SK-N-SH (cell line): ENCODE data around the gene SMOC1. TPM values are rescaled to one million over a fixed set of nuclear protein-coding genes. Genes with fewer than 3 reads are reported as not detected.

Source experiments
- CTCF ChIA-PET: fragments of 300-600, 350-600 bp; formaldehyde crosslinking; extraction: SDS; loops from one replicate; lab custom pipeline; 2021; lab: Yijun Ruan, JAX
- POLR2A ChIA-PET: fragments of 350-600 bp; sonication (Branson Sonifier 250); formaldehyde crosslinking; extraction: SDS; loops from one replicate; lab custom pipeline; 2020; ENCODE audit warnings: antibody characterized with exemption, inconsistent platforms; lab: Yijun Ruan, JAX
- DNase-seq: peaks from one replicate; pipeline ENCODE4 v3.0.0; 2012
- H2AFZ ChIP-seq: fragments of 200-600 bp; sonication (generic); 2 replicates; pipeline ENCODE4 v1.8.1; 2016; ENCODE audit warnings: antibody characterized with exemption, mild to moderate bottlenecking, low read depth
- H3F3A ChIP-seq: fragments of 200-600 bp; sonication (generic); replicated peaks from 2 replicates; pipeline ENCODE3; 2016; ENCODE audit warnings: antibody characterized with exemption, mild to moderate bottlenecking; ENCODE audit not compliant: insufficient read depth
- H3K27ac ChIP-seq, 2 experiments: fragments of 200-500 bp in 1 of 2; fragments of 200-600 bp in 1 of 2; sonication (Bioruptor generic) in 1 of 2; sonication (generic), shearing (Covaris generic) in 1 of 2; 2 replicates each; pipeline versions ENCODE4 v1.5.1 to v1.6.1; 2014 to 2016; ENCODE audit warnings: low read depth in 2 of 2, inconsistent platforms in 1 of 2, low read length in 1 of 2, mild to moderate bottlenecking in 1 of 2, mixed read lengths in 1 of 2
- H3K27me3 ChIP-seq: fragments of 200-600 bp; sonication (generic), shearing (Covaris generic); 2 replicates; pipeline ENCODE4 v1.6.1; 2016; ENCODE audit warnings: mixed run types; ENCODE audit not compliant: insufficient read depth
- H3K36me3 ChIP-seq, 2 experiments: fragments of 200-500 bp in 1 of 2; fragments of 200-600 bp in 1 of 2; sonication (Bioruptor generic) in 1 of 2; sonication (generic) in 1 of 2; replicated peaks in 1 of 2; 2 replicates each; pipeline versions ENCODE3 to v1.5.1; 2014 to 2016; ENCODE audit warnings: low read length in 1 of 2, mild to moderate bottlenecking in 1 of 2; ENCODE audit not compliant: insufficient read depth in 2 of 2, control insufficient read depth in 1 of 2
- H3K4me1 ChIP-seq, 2 experiments: fragments of 200-500 bp in 1 of 2; fragments of 200-600 bp in 1 of 2; sonication (Bioruptor generic) in 1 of 2; sonication (generic), shearing (Covaris generic) in 1 of 2; 2 replicates each; pipeline versions ENCODE4 v1.5.1 to v1.6.1; 2014 to 2016; ENCODE audit warnings: low read depth in 1 of 2, low read length in 1 of 2, mixed run types in 1 of 2; ENCODE audit not compliant: insufficient read depth in 2 of 2, control insufficient read depth in 1 of 2
- H3K4me2 ChIP-seq: fragments of 200-600 bp; sonication (generic), shearing (Covaris generic); 2 replicates; pipeline ENCODE4 v1.6.1; 2017; ENCODE audit warnings: mixed run types
- H3K4me3 ChIP-seq, 2 experiments: fragments of 200-500 bp in 1 of 2; fragments of 200-600 bp in 1 of 2; sonication (Bioruptor generic) in 1 of 2; sonication (generic), shearing (Covaris generic) in 1 of 2; 2 replicates each; pipeline versions ENCODE4 v1.5.1 to v1.8.1; 2014 to 2016; ENCODE audit warnings: low read depth in 2 of 2, inconsistent platforms in 1 of 2, low read length in 1 of 2, mild to moderate bottlenecking in 1 of 2, mixed read lengths in 1 of 2, moderate library complexity in 1 of 2
- H3K79me2 ChIP-seq: fragments of 200-600 bp; sonication (generic); 2 replicates; pipeline ENCODE4 v1.8.1; 2017; ENCODE audit warnings: mild to moderate bottlenecking; ENCODE audit not compliant: insufficient read depth
- H3K9ac ChIP-seq: fragments of 200-600 bp; sonication (generic); 2 replicates; pipeline ENCODE4 v1.6.1; 2017; ENCODE audit warnings: mixed run types
- H3K9me2 ChIP-seq: fragments of 200-600 bp; sonication (generic); 2 replicates; pipeline ENCODE4 v1.6.1; 2017; ENCODE audit warnings: mixed run types
- H3K9me3 ChIP-seq: fragments of 200-600 bp; sonication (generic); 2 replicates; pipeline ENCODE4 v1.6.1; 2017; ENCODE audit warnings: mixed run types, mild to moderate bottlenecking, moderate library complexity
- H4K20me1 ChIP-seq: fragments of 200-600 bp; sonication (generic); 2 replicates; pipeline ENCODE4 v1.6.1; 2017; ENCODE audit warnings: mild to moderate bottlenecking, mixed run types; ENCODE audit not compliant: insufficient read depth
- ELF1 ChIP-seq: IDR thresholded peaks from 2 replicates; pipeline ENCODE4 v1.4.0; 2012
- EZH2phosphoT487 ChIP-seq: fragments of 200-600 bp; sonication (generic); IDR thresholded peaks from 2 replicates; pipeline ENCODE4 v1.6.1; 2017; ENCODE audit warnings: low read depth, mixed run types, mild to moderate bottlenecking, antibody characterized with exemption, moderate library complexity, borderline replicate concordance
- FOSL2 ChIP-seq: IDR thresholded peaks from 2 replicates; pipeline ENCODE4 v1.4.0; 2012; ENCODE audit warnings: low read depth, mild to moderate bottlenecking, moderate library complexity, borderline replicate concordance
- GATA2 ChIP-seq: sonication (generic); formaldehyde crosslinking; IDR thresholded peaks from 2 replicates; pipeline ENCODE4 v1.5.0; 2020; ENCODE audit warnings: mild to moderate bottlenecking, missing genetic modification reagents
- IRF3 ChIP-seq: fragments of 150-350 bp; IDR thresholded peaks from 2 replicates; pipeline ENCODE4 v1.6.1; 2016; ENCODE audit warnings: mild to moderate bottlenecking, low read depth, low read length
- JUND ChIP-seq: IDR thresholded peaks from 2 replicates; pipeline ENCODE4 v1.4.0; 2012
- MAX ChIP-seq: IDR thresholded peaks from 2 replicates; pipeline ENCODE4 v1.4.0; 2012; ENCODE audit warnings: low read depth
- MEF2A ChIP-seq: IDR thresholded peaks from 2 replicates; pipeline ENCODE4 v1.4.0; 2012; ENCODE audit warnings: low read depth, borderline replicate concordance
- MXI1 ChIP-seq: IDR thresholded peaks from 2 replicates; pipeline ENCODE4 v1.6.1; 2012; ENCODE audit warnings: mild to moderate bottlenecking, low read depth, low read length, improper control_type of control experiment
- NFIC ChIP-seq: IDR thresholded peaks from 2 replicates; pipeline ENCODE4 v1.4.0; 2012; ENCODE audit warnings: borderline replicate concordance
- PBX3 ChIP-seq: IDR thresholded peaks from 2 replicates; pipeline ENCODE4; 2012
- RAD21 ChIP-seq: IDR thresholded peaks from 2 replicates; pipeline ENCODE4 v1.6.1; 2012; ENCODE audit warnings: mild to moderate bottlenecking, low read length
- RCOR1 ChIP-seq: fragments of 150-350 bp; IDR thresholded peaks from 2 replicates; pipeline ENCODE4 v1.6.1; 2017; ENCODE audit warnings: antibody characterized with exemption, low read length
- RFX5 ChIP-seq: IDR thresholded peaks from 2 replicates; pipeline ENCODE4 v1.6.1; 2012; ENCODE audit warnings: mild to moderate bottlenecking, improper control_type of control experiment, low read length
- SIN3A ChIP-seq: IDR thresholded peaks from 2 replicates; pipeline ENCODE4 v1.6.1; 2012; ENCODE audit warnings: low read depth, mild to moderate bottlenecking, low read length, moderate library complexity, borderline replicate concordance
- SMC3 ChIP-seq: IDR thresholded peaks from 2 replicates; pipeline ENCODE4 v1.6.1; 2012; ENCODE audit warnings: low read depth, low read length, improper control_type of control experiment
- USF1 ChIP-seq: IDR thresholded peaks from 2 replicates; pipeline ENCODE4 v1.4.0; 2012; ENCODE audit warnings: low read depth, borderline replicate concordance
- USF2 ChIP-seq: fragments of 150-350 bp; IDR thresholded peaks from 2 replicates; pipeline ENCODE4 v1.6.1; 2017; ENCODE audit warnings: antibody characterized with exemption, low read length, low read depth, borderline replicate concordance
- YY1 ChIP-seq: IDR thresholded peaks from 2 replicates; pipeline ENCODE4 v1.4.0; 2012; ENCODE audit warnings: low read depth, mild to moderate bottlenecking
- ZBTB33 ChIP-seq: IDR thresholded peaks from 2 replicates; pipeline ENCODE4 v1.4.0; 2012; ENCODE audit warnings: low read depth, borderline replicate concordance
- WGBS: methylation state at CpG from one replicate; pipeline ENCODE4 v1.1.6; 2017; ENCODE audit warnings: low lambda C conversion rate; 5-methylcytosine and 5-hydroxymethylcytosine counted together
- polyA plus RNA-seq, 3 experiments: library from polyadenylated mRNA; depleted of rRNA; stranded (reverse); fragments of >200 nt; gene quantifications; 2 replicates each; pipeline ENCODE4 v1.2.3, GENCODE V29; 2012

The SMOC1 gene
- polyA plus RNA-seq, 1 of the 3 experiments (the other 2 are of a cell fraction): not detected

GRCh38 chr14:69980457-69981425 lies 101.5 kb downstream of the SMOC1 start:
- Histone ChIP-seq H3K9me3 (no peaks in the 10 kb centered on the region), H3K36me3 (no peaks in the 10 kb centered on the region), H3K9ac (no peak overlapping the region), H3F3A (no peaks in the 10 kb centered on the region), H3K9me2 (no peaks in the 10 kb centered on the region), H4K20me1 (no peaks in the 10 kb centered on the region), H3K79me2 (no peaks in the 10 kb centered on the region), H3K4me3 (no peak overlapping the region), H3K4me1 (no peaks in the 10 kb centered on the region), H3K4me2 (no peak overlapping the region), H3K27me3 (no peaks in the 10 kb centered on the region), H3K27ac (no peak overlapping the region), H2AFZ (no peak overlapping the region)
- no peak for TF ChIP-seq RAD21
- TF ChIP-seq YY1: no peak
- no peak for TF ChIP-seq FOSL2
- no peak for TF ChIP-seq USF2
- TF ChIP-seq RFX5: no peak
- no peak for TF ChIP-seq ELF1
- TF ChIP-seq JUND: no peak
- no peak for TF ChIP-seq PBX3
- no peak for TF ChIP-seq USF1
- TF ChIP-seq MAX: no peak
- no peak for TF ChIP-seq NFIC
- ChIA-PET CTCF (interaction anchor here (1.1 to 2.0 kb wide), 3 partner anchors 13 to 162 kb away, joined by 3 to 6 read pairs (median 5); no protein-coding TSS in a partner anchor), POLR2A (no interaction called here)
- DNase-seq: no peak
- WGBS: 38% methylated on average over 14 of the region's 15 CpGs

- no peaks in the 10 kb centered on the region for H4K20me1 ChIP-seq
- no peak for DNase-seq
- H3K36me3 ChIP-seq: no peaks in the 10 kb centered on the region
- H3K27ac ChIP-seq: no peak overlapping the region
- H3K4me2 ChIP-seq: no peak overlapping the region
- 14% methylated on average over 4 of the region's 6 CpGs for WGBS
- no peaks in the 10 kb centered on the region for H3K9me3 ChIP-seq
- no peak overlapping the region for H3K4me3 ChIP-seq
- no peak overlapping the region for H3K9ac ChIP-seq
- ChIA-PET POLR2A (no interaction called here), CTCF (interaction anchor here (0.6 to 2.0 kb wide), 4 partner anchors 32 to 164 kb away, joined by 3 to 6 read pairs (median 4); no protein-coding TSS in a partner anchor)
- H3K79me2 ChIP-seq: no peaks in the 10 kb centered on the region
- no peaks in the 10 kb centered on the region for H3F3A ChIP-seq
- no peak overlapping the region for H2AFZ ChIP-seq
- H3K27me3 ChIP-seq: no peaks in the 10 kb centered on the region
- no peaks in the 10 kb centered on the region for H3K4me1 ChIP-seq
- no peaks in the 10 kb centered on the region for H3K9me2 ChIP-seq
- TF ChIP-seq MAX (no peak), SMC3 (no peak), MXI1 (no peak), GATA2 (CRISPR knock-in tag) (no peak), ZBTB33 (no peak), EZH2phosphoT487 (no peak), IRF3 (no peak), MEF2A (no peak), SIN3A (no peak), RCOR1 (no peak)
Measured at GRCh38 chr14:69982220-69982839, 103.1 kb downstream of the SMOC1 start.
